Ovary (tissue), 9 donors: ENCODE data around the gene MBNL2. TPM values are rescaled to one million over a fixed set of nuclear protein-coding genes. Genes with fewer than 3 reads are reported as not detected.

Source experiments
- DNase-seq, 5 donors: peaks; one replicate each; pipeline ENCODE4 v3.0.0-alpha.2; 2019 to 2020
- H3K27ac ChIP-seq, 2 donors: fragments of 200-600 bp; one replicate each; pipeline versions ENCODE4 v1.5.1 to v1.8.0; 2019 to 2022
- H3K27me3 ChIP-seq: fragments of 200-600 bp; one replicate; pipeline ENCODE4 v1.8.0; 2022
- H3K36me3 ChIP-seq: fragments of 200-600 bp; sonication (generic); one replicate; pipeline ENCODE4 v1.5.1; 2019
- H3K4me1 ChIP-seq: one replicate; pipeline ENCODE4 v1.8.1; 2013; ENCODE audit warnings: mild to moderate bottlenecking, moderate library complexity; ENCODE audit not compliant: insufficient read depth
- H3K4me3 ChIP-seq: fragments of 200-600 bp; sonication (generic); one replicate; pipeline ENCODE4 v1.5.1; 2017
- H3K9me3 ChIP-seq, 2 donors: fragments of 200-600 bp in 1 of 2; sonication (generic) in 1 of 2; one replicate each; pipeline versions ENCODE4 v1.5.1 to v1.8.1; 2013 to 2019; ENCODE audit warnings: mild to moderate bottlenecking in 1 of 2, moderate library complexity in 1 of 2
- CTCF ChIP-seq, 3 donors: fragments of 450-650 bp in 2 of 3; fragments of 200-600 bp in 1 of 3; IDR thresholded peaks; one replicate each; pipeline versions ENCODE4 v1.5.1 to v1.8.0; 2016 to 2022; ENCODE audit warnings: antibody characterized with exemption in 3 of 3, mild to moderate bottlenecking in 1 of 3
- EP300 ChIP-seq: sonication (generic); formaldehyde crosslinking; IDR thresholded peaks from one replicate; pipeline ENCODE4 v1.6.1; 2017; ENCODE audit warnings: antibody characterized with exemption
- POLR2A ChIP-seq: fragments of 450-650 bp; IDR thresholded peaks from one replicate; pipeline ENCODE4 v1.6.1; 2017; ENCODE audit warnings: antibody characterized with exemption, mild to moderate bottlenecking, moderate library complexity
- WGBS, 3 donors: extraction: QIAGEN DNeasy Blood & Tissue Kit in 1 of 3; methylation state at CpG; one replicate each; pipeline versions ENCODE4 v1.1.5 to v1.1.7; 2013 to 2017; 5-methylcytosine and 5-hydroxymethylcytosine counted together
- intact Hi-C, 4 donors: fragments of 100-400 bp; cut with DNase I; formaldehyde crosslinking; loops; one replicate each; pipeline versions ENCODE4 v1.11.0 to v1.15.1; 2022 to 2023
- polyA plus RNA-seq, 2 donors: library from polyadenylated mRNA; stranded (reverse); fragments of 200-250 nt in 1 of 2; fragments of 350-450 nt in 1 of 2; fragmentation: Illumina TruSeq in 1 of 2; extraction: RNeasy Lipid Tissue Mini Kit (QIAGEN cat#74804) in 1 of 2; gene quantifications; one replicate each; pipeline ENCODE4 v1.2.3, GENCODE V29; 2013 to 2014
- total RNA-seq, 7 donors: library from RNA; depleted of rRNA in 2 of 7; stranded (reverse); fragments of >200 nt in 2 of 7; fragmentation: NEBNext Ultra II Directional in 3 of 7; extraction: Animal tissue kit (Norgen Biotek cat#: 25700) in 3 of 7; gene quantifications; one replicate each; pipeline versions ENCODE4 v1.1.0 to v1.2.4, GENCODE V29; 2016 to 2023
- donor health status: DM: no; HTN: no; CAD: no; lungs with moderate emphysema.
- donor health status: DM: no; HTN: no; CAD: no.
- donor health status: Bipolar disorder and iron deficiency.
- donor health status: DM: yes; HTN: yes; CAD: no.
- donor health status: DM: no; HTN: no; CAD: no.
- donor health status: DM: yes; HTN: yes; CAD: no.

Gene MBNL2
- total and polyA plus RNA-seq, 9 donors = 43.7 to 110 (median 92.1) TPM

GRCh38 chr13:97432232-97432916 lies 210.2 kb downstream of the MBNL2 start:
- Histone ChIP-seq H3K36me3 (no peaks in the 10 kb centered on the region), H3K4me1 (peaks cover 1% of the 10 kb centered on the region), H3K4me3 (peak overlapping the region; percentile 97), H3K27ac (peak overlapping the region in 1 of 2 donors; percentile 99), H3K27me3 (no peaks in the 10 kb centered on the region), H3K9me3 (no peaks in the 10 kb centered on the region)
- DNase-seq = no peak
- no peak for TF ChIP-seq CTCF (IDR thresholded peaks at IDR 0.05)
- no peak for TF ChIP-seq POLR2A
- no peak for TF ChIP-seq EP300
- intact Hi-C loops = loop anchor here in 1 of 4 donors (5.0 to 10.0 kb wide), 2 partner anchors 208 to 545 kb away; partner anchors contain the start of gene MBNL2
- WGBS, 3 donors = 2 to 10% (median 5%) methylated on average over 19 of the region's 19 CpGs

GRCh38 chr13:97432917-97433726 lies 211.0 kb downstream of the MBNL2 start:
- Histone ChIP-seq H3K27me3 (no peaks in the 10 kb centered on the region), H3K36me3 (no peaks in the 10 kb centered on the region), H3K27ac (peak overlapping the region; percentile 92 to 99), H3K4me1 (peaks cover 1% of the 10 kb centered on the region), H3K9me3 (no peaks in the 10 kb centered on the region), H3K4me3 (peak overlapping the region; percentile 97)
- 1% methylated on average over 50 of the region's 50 CpGs for WGBS, 3 donors
- TF ChIP-seq EP300 (no peak), POLR2A (peak; percentile 26)
- DNase-seq = peak; percentile 97 to 100 (median 98)
- intact Hi-C loops = loop anchor here in 1 of 4 donors (5.0 to 10.0 kb wide), 2 partner anchors 208 to 544 kb away; partner anchors contain the start of gene MBNL2

GRCh38 chr13:97433727-97434396 lies 211.7 kb downstream of the MBNL2 start, which contains the start of gene RAP2A:
TSS of gene RAP2A (plus strand) at chr13:97434169. CDS start at chr13:97434471, 302 bp downstream.
- peak within 1 kb of the TSS; percentile 97 for H3K4me3 ChIP-seq
- intact Hi-C loops = loop anchor here in 1 of 4 donors (5.0 to 10.0 kb wide), 2 partner anchors 209 to 543 kb away; partner anchors contain the start of gene MBNL2

More at GRCh38 chr13:97433727-97434396, 211.7 kb downstream of the MBNL2 start, which contains the start of gene RAP2A:
- peak; percentile 89 to 94 (median 92) for DNase-seq
- H3K36me3 ChIP-seq = no peaks in the 10 kb centered on the region
- peak within 1 kb of the TSS; percentile 92 to 99 for H3K27ac ChIP-seq
- no peaks in the 10 kb centered on the region for H3K27me3 ChIP-seq
- TF ChIP-seq EP300 = peak; percentile 11
- TF ChIP-seq POLR2A = peak; percentile 77
- no peak for TF ChIP-seq CTCF (IDR thresholded peaks at IDR 0.05)
- H3K9me3 ChIP-seq = no peaks in the 10 kb centered on the region
- 0 to 1% (median 0%) methylated on average over 8 to 93 of the region's 94 CpGs for WGBS, 3 donors
- H3K4me1 ChIP-seq = peaks cover 1% of the 10 kb centered on the region
